ENCODE results near the gene IQCK. TPM values are rescaled to one million over a fixed set of nuclear protein-coding genes. Genes with fewer than 3 reads are reported as not detected.

IQCK gene
- total RNA-seq, 6 experiments from 2014 or later, result 2.0 to 4.7 (median 3.9) TPM

DNA sequence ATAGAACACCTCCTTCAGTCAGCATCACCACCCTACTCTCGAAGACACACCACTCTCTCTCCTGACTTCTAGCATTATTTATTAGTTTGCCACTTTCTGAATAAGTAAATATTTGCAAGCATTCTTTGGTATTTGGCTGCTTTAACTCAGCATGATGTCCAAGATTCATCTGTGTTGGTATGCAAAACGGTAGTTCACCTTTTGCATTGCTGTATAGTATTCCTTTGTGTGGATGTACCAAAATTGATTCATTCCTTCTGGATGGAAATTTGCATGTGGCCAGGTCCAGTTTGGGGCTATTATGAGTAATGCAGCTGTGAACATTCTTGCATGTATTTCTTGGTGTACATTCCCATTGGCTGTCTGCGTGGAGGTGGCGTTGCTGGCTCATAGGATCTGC is 32.9 kb upstream of the IQCK start:
- intact Hi-C loops (cut with DNase I), result no loop called here
- peaks cover 0 to 15% (median 7%) of the 10 kb centered on the region in 4 donors for H3K36me3 ChIP-seq
- WGBS (ENCODE audit: insufficient coverage, low coverage, low lambda C conversion rate, missing lambda C conversion rate), result 98% methylated on average over 4 of the region's 4 CpGs

DNA sequence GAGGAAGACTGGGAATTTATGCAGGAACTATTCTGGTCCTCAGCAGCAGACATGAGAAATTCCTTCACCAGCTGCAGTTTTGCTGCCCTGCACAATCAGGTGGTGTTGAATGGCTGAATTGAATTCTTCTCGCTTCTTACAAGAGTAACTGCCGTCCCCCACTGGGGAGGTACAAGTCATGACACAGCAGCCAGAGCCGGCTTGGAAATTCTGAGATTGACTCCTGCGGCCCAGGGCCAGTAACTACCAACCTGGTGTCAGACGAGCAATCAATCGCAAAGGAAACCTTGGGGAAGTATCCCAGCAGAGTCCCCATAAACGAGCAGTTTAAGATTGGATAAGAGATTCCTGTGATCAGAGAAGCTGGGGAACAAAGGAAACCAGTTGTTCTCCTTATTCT is 30.8 kb upstream of the IQCK start:
- no peaks in the 10 kb centered on the region for H3K27me3 ChIP-seq
- H3K27ac ChIP-seq, result no peak overlapping the region
- TF ChIP-seq CTCF (IDR thresholded peaks at IDR 0.05), result no peak
- no peak for TF ChIP-seq POLR2A (IDR thresholded peaks at IDR 0.05)
- WGBS (ENCODE audit: insufficient coverage, low coverage, low lambda C conversion rate, missing lambda C conversion rate), result 81% methylated on average over 4 of the region's 7 CpGs
- no peaks in the 10 kb centered on the region for H3K9me3 ChIP-seq
- no peak overlapping the region for H3K4me3 ChIP-seq
- H3K36me3 ChIP-seq, result peaks cover 0 to 17% (median 7%) of the 10 kb centered on the region in 4 donors
- intact Hi-C loops (cut with DNase I), result no loop called here
- no peak for DNase-seq
- no peak for ATAC-seq
- no peaks in the 10 kb centered on the region for H3K4me1 ChIP-seq

More for the DNA sequence above, 32.9 kb upstream of the IQCK start:
- DNase-seq, result no peak
- no peak for ATAC-seq
- Histone ChIP-seq H3K27ac (no peak overlapping the region), H3K27me3 (no peaks in the 10 kb centered on the region), H3K4me1 (no peaks in the 10 kb centered on the region), H3K9me3 (no peaks in the 10 kb centered on the region), H3K4me3 (no peak overlapping the region)
- TF ChIP-seq CTCF (IDR thresholded peaks at IDR 0.05) (no peak), POLR2A (IDR thresholded peaks at IDR 0.05) (no peak)

GRCh38 chr16:19688396-19689024 is 29.6 kb upstream of the IQCK start:
- Histone ChIP-seq H3K4me3 (no peak overlapping the region), H3K36me3 (peaks cover 0 to 18% (median 6%) of the 10 kb centered on the region in 4 donors), H3K4me1 (no peaks in the 10 kb centered on the region), H3K27ac (no peak overlapping the region), H3K27me3 (no peaks in the 10 kb centered on the region), H3K9me3 (no peaks in the 10 kb centered on the region)
- 95% methylated on average over 8 of the region's 18 CpGs for WGBS (ENCODE audit: insufficient coverage, low coverage, low lambda C conversion rate, missing lambda C conversion rate)
- ATAC-seq, result no peak
- DNase-seq, result peak in 1 of 3 donors; percentile 43
- intact Hi-C loops (cut with DNase I), result no loop called here
- TF ChIP-seq CTCF (IDR thresholded peaks at IDR 0.05), result no peak

GRCh38 chr16:19689342-19689741 is 28.7 kb upstream of the IQCK start:
- no peak for ATAC-seq
- TF ChIP-seq POLR2A (IDR thresholded peaks at IDR 0.05), result no peak
- no peak for TF ChIP-seq CTCF (IDR thresholded peaks at IDR 0.05)
- Histone ChIP-seq H3K9me3 (no peaks in the 10 kb centered on the region), H3K4me3 (no peak overlapping the region), H3K4me1 (no peaks in the 10 kb centered on the region), H3K36me3 (peaks cover 0 to 12% (median 5%) of the 10 kb centered on the region in 4 donors), H3K27me3 (no peaks in the 10 kb centered on the region), H3K27ac (no peak overlapping the region)
- WGBS (ENCODE audit: insufficient coverage, low coverage, low lambda C conversion rate, missing lambda C conversion rate), result 98% methylated on average over 5 of the region's 5 CpGs
- intact Hi-C loops (cut with DNase I), result no loop called here
- DNase-seq, result peak in 1 of 3 donors; percentile 16

Data from right lobe of liver (tissue), 6 donors.